Measurements from ENCODE around the gene AOC1. TPM values are rescaled to one million over a fixed set of nuclear protein-coding genes. Genes with fewer than 3 reads are reported as not detected.
"Not testable (repeated sequence)": the region's sequence is repeated elsewhere in the genome, so short reads cannot be mapped to it uniquely, and the experiment has no call there.

The AOC1 gene
- total RNA-seq, 1 experiment from 2014 or later: 0.17 TPM

- DNase-seq (ENCODE audit: low read depth): no peak
Observed at GRCh38 chr7:150896562-150897209, 44.4 kb downstream of the AOC1 start.

DNA sequence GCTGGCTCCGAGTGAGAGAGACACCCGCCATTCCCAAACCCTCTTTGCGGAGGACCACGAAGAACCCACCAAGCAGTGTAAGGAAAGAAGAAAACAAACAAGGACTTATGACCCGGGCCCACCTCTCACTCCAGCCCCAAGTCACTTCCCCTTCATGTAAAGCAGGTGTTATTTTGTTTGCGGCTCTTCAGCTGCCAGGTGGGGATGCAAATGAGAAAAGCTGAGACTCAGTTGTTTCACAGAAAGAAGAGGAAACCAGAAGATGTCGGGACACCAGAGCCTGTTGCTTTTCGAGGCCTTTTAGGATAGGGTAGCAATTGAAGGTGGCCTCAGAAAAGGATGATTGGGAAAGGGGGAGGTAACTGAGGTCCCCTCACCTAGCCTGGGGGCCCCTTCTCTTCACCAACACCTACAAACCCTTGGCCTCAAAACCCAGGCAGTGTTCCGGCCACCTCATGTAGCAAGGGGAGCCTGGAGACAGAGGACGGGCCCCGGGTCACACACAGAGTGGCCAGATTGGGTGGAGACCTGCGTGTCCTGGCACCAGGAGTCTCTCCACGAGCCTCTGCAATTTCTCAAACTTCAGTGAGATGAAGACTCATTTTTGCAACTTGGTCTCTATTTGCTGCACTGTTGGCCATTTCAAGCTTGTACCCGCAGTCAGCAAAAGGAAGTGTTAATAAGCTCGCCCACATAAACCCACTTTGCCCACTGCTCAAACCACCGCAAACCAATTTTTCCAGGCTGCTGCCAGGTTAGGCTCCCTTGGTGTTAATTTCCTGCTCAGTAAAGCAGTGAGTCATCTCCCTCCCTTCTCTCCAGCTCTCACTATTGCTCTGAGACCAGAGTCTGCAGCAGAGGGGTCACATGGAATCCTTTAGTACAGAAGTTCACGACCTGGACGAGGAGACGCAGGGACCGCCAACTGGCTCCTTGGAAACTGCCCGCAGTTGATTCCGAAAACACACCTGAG lies 45.5 kb downstream of the AOC1 start:
- DNase-seq (ENCODE audit: low read depth): no peak

- DNase-seq (ENCODE audit: low read depth): peak; percentile 72
Observed at GRCh38 chr7:150898475-150899011, 46.2 kb downstream of the AOC1 start.

- no peak for DNase-seq (ENCODE audit: low read depth)
Observed at GRCh38 chr7:150900675-150901074, 48.4 kb downstream of the AOC1 start.

GRCh38 chr7:150901160-150902035 lies 49.1 kb downstream of the AOC1 start:
- DNase-seq (ENCODE audit: low read depth): no peak

DNA sequence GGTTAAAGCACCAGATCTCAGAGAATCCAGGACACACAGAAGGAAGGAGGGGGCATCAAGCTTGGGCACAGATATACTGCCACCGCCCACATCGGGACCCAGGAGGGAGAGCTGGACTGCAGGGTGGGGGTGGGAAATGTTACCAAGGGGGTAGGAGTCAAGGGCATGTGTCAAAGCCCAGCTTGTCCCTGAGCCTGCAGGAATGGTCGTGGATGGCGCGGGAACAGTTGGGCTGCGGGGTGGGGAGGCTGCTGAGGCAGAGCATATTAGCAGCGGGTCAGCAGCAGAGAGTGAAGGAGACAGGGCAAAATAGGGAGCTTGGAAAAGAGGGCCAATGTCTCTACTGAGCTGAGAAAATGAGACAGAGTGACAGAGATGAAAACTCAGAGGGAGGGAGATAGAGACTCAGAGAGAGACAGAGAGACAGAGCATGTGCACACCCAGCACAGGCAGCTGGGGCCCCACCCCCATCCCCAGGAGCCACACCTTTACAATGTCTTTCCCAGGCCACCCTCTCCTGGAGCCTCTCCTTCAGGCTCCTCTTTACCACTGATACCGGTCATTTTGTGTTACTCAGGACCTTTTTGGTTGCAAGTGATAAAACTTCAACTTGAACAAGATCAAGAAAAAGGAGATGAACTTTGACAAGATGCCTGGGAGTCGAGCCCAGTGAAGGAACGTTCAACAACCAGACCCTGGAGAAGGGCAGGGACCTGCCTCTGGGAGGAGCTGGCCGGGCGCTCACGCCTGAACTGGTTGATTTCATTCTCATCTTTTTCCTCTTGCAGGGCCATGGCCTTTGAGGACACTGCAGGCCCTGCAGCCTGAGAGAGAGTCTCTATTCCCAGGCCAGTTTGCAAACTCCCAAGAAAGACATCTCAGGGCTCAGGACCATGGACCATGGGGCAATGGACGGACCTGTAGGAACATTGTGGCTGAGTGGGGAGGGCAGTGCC lies 50.0 kb downstream of the AOC1 start:
- no peak for DNase-seq (ENCODE audit: low read depth)

DNA sequence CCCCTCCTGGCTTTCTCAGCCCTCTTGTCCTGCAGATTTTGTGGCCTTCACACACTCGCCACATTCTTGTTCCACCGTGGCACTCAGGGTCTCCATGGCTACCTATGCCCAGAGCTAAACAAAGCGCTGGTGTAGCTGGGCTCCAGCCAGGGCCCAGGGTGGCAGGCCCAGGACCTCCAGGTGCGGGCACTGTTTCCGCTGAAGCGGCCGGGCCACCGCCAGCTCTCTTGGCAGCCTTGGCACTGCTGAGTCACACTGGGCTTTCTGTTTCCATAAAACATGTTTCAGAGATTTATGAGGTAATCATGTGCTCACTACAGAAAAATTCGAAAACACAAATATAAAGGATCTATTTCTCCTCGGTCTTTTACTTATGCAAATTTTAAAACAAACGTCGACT lies 51.3 kb downstream of the AOC1 start:
- peak; percentile 97 for DNase-seq (ENCODE audit: low read depth)

GRCh38 chr7:150904011-150904909 lies 51.9 kb downstream of the AOC1 start:
- peak; percentile 22 for DNase-seq (ENCODE audit: low read depth)

DNA sequence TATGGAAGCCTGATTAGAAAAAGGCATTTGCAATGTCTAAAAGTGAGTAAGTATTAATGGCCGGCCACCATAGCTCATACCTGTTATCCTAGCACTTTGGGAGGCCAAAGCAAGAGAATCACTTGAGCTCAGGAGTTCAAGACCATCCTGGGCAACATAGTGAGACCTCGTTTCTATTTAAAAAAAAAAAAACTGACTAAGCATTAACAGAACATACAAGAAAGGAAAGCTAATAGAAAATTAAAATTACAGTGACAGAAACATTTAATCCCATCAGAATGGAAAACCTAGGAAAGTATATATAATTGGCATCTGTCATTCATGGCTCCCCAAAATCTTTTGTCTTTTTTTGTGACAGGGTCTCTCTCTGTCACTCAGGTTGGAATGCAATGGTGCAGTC lies 55.9 kb downstream of the AOC1 start:
- no peak for DNase-seq (ENCODE audit: low read depth)

DNA sequence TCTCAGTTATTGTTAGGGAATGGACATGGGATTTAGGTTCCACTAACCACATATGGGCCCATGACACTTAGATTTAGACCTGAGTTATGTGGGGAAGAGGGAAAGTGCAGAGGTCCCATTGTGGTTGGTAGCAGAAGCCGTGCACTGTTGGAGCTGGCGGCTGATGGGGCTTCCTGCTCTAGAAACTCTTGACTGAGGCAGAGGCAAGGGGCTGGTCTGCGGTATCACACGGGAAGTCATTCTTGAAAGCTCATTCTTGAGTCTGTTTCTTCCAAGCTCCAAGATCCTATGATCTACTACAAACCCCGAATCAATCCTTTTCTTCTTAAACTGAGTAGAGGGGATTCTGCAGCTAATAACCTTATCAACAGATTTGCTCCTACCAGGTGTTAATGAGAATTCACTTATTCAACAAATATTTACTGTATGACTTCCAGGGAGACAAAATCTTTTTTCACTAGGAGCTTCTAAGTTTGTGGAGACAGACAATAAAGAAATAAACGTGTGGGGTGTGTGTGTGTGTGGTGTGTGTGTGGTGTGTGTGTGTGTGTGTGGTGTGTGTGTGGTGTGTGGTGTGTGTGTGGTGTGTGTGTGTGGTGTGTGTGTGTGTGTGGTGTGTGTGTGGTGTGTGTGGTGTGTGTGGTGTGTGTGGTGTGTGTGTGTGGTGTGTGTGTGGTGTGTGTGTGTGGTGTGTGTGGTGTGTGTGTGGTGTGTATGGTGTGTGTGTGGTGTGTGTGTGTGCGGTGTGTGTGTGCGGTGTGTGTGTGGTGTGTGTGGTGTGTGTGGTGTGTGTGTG lies 57.1 kb downstream of the AOC1 start:
- no peak for DNase-seq (ENCODE audit: low read depth)

- DNase-seq (ENCODE audit: low read depth): not testable (repeated sequence)
Observed at GRCh38 chr7:150910305-150910995, 58.1 kb downstream of the AOC1 start.

DNA sequence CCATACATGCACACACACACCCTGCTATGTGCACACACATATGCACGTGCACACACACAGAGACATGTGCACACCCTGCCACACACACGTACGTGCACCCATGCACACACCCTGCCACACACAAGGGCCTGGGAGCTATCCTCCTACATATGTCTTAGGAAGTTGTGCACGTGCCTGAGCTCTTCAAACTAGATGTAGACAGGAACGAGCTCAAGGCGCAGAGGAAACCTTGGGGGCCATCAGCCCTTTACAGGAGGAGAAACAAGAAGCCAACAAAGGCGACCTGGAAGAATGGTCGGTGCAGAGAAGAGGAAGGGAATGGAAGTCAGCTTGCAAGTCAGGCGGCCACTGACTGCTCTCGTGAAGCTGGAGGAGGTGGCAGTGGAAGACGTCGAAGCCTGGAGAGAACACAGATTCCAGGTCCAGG lies 58.7 kb downstream of the AOC1 start:
- no peak for DNase-seq (ENCODE audit: low read depth)

Other genes with a start within 250 kb of the AOC1 start
- 0.12 TPM in 1 of 2 replicates, not detected in the other for gene GIMAP6, start 220.1 kb upstream of the AOC1 start, total RNA-seq (2014; rRNA removed; shearing (Covaris generic))
- gene GIMAP2, start 166.8 kb upstream of the AOC1 start, total RNA-seq (2014; rRNA removed; shearing (Covaris generic)): 5.6 and 6.3 TPM in 2 replicates
- 0.07 TPM in 1 of 2 replicates, not detected in the other for gene GIMAP1, start 135.9 kb upstream of the AOC1 start, total RNA-seq (2014; rRNA removed; shearing (Covaris generic))
- not detected in 2 replicates for gene GIMAP5, start 115.1 kb upstream of the AOC1 start, total RNA-seq (2014; rRNA removed; shearing (Covaris generic))
- not detected in 2 replicates for gene TMEM176B, start 52.2 kb upstream of the AOC1 start, total RNA-seq (2014; rRNA removed; shearing (Covaris generic))
- 0.34 TPM in 1 of 2 replicates, not detected in the other for gene TMEM176A, start 51.7 kb upstream of the AOC1 start, total RNA-seq (2014; rRNA removed; shearing (Covaris generic))
- gene KCNH2, start 125.8 kb downstream of the AOC1 start, total RNA-seq (2014; rRNA removed; shearing (Covaris generic)): 0.30 and 0.37 TPM in 2 replicates
- gene NOS3, start 138.5 kb downstream of the AOC1 start, total RNA-seq (2014; rRNA removed; shearing (Covaris generic)): not detected in 2 replicates
- not detected in 2 replicates for gene ATG9B, start 172.0 kb downstream of the AOC1 start, total RNA-seq (2014; rRNA removed; shearing (Covaris generic))
- gene ABCB8, start 175.9 kb downstream of the AOC1 start, total RNA-seq (2014; rRNA removed; shearing (Covaris generic)): 24.2 and 29.0 TPM in 2 replicates
- gene ASIC3, start 196.0 kb downstream of the AOC1 start, total RNA-seq (2014; rRNA removed; shearing (Covaris generic)): 0.20 and 0.22 TPM in 2 replicates
- 36.6 and 54.2 TPM in 2 replicates for gene CDK5, start 205.4 kb downstream of the AOC1 start, total RNA-seq (2014; rRNA removed; shearing (Covaris generic))
- 101 and 105 TPM in 2 replicates for gene SLC4A2, start 207.1 kb downstream of the AOC1 start, total RNA-seq (2014; rRNA removed; shearing (Covaris generic))
- 73.7 and 97.9 TPM in 2 replicates for gene FASTK, start 228.3 kb downstream of the AOC1 start, total RNA-seq (2014; rRNA removed; shearing (Covaris generic))
- gene TMUB1, start 231.0 kb downstream of the AOC1 start, total RNA-seq (2014; rRNA removed; shearing (Covaris generic)): 73.4 and 80.3 TPM in 2 replicates
- 35.1 and 36.7 TPM in 2 replicates for gene AGAP3, start 234.0 kb downstream of the AOC1 start, total RNA-seq (2014; rRNA removed; shearing (Covaris generic))

Measured in M059J (cell line).